IMR-90 (cell line): ENCODE data around the gene RBFOX2. TPM values are rescaled to one million over a fixed set of nuclear protein-coding genes. Genes with fewer than 3 reads are reported as not detected.

ENCODE experiments used
- ATAC-seq: fragments of 200-7000 bp; cut with Tn5 transposase; 2 replicates; pipeline ENCODE4 v1.9.1; 2020; ENCODE audit warnings: low read depth, mild to moderate bottlenecking, moderate library complexity
- BruUV-seq: library from RNA; stranded (reverse); fragments of 400-500 nt; replicated peaks from 2 replicates; lab custom pipeline; 2021; lab: Mats Ljungman, UMichigan
- CTCF ChIA-PET: fragments of 300-600 bp; formaldehyde crosslinking; extraction: SDS; loops from one replicate; lab custom pipeline; 2021; ENCODE audit warnings: antibody characterized with exemption; lab: Yijun Ruan, JAX
- POLR2A ChIA-PET: fragments of 300-600 bp; sonication (Branson Sonifier 250); formaldehyde crosslinking; loops from one replicate; lab custom pipeline; 2022; ENCODE audit warnings: antibody characterized with exemption; ENCODE audit not compliant: unreplicated experiment; lab: Charles Lee
- DNase-seq: peaks from one replicate; pipeline ENCODE4 v3.0.0; 2013
- H2AFZ ChIP-seq: replicated peaks from 2 replicates; pipeline ENCODE3; 2013; ENCODE audit warnings: low read length, mild to moderate bottlenecking; ENCODE audit not compliant: poor library complexity
- H2AK5ac ChIP-seq: 2 replicates; pipeline ENCODE4 v1.6.1; 2013; ENCODE audit warnings: low read depth, low read length, inconsistent platforms
- H2AK9ac ChIP-seq: replicated peaks from 2 replicates; pipeline ENCODE3; 2013; ENCODE audit warnings: mild to moderate bottlenecking, low read depth, low read length, moderate library complexity; ENCODE audit not compliant: poor library complexity
- H2BK120ac ChIP-seq: 2 replicates; pipeline ENCODE4 v1.6.1; 2013; ENCODE audit warnings: low read depth, low read length, inconsistent platforms
- H2BK15ac ChIP-seq: 3 replicates; pipeline ENCODE4 v1.6.1; 2013; ENCODE audit warnings: low read depth, low read length, inconsistent platforms
- H2BK20ac ChIP-seq: 2 replicates; pipeline ENCODE4 v1.6.1; 2013; ENCODE audit warnings: low read depth, mild to moderate bottlenecking, inconsistent platforms, low read length, moderate library complexity
- H2BK5ac ChIP-seq: 2 replicates; pipeline ENCODE4 v1.6.1; 2013; ENCODE audit warnings: mild to moderate bottlenecking, low read depth, low read length, inconsistent platforms; ENCODE audit not compliant: poor library complexity, severe bottlenecking
- H3K14ac ChIP-seq: replicated peaks from 2 replicates; pipeline ENCODE4 v1.6.1; 2013; ENCODE audit warnings: low read depth, low read length, inconsistent platforms
- H3K18ac ChIP-seq: 2 replicates; pipeline ENCODE4 v1.6.1; 2013; ENCODE audit warnings: low read depth, low read length, control low read depth
- H3K23ac ChIP-seq: 2 replicates; pipeline ENCODE4 v1.6.1; 2013; ENCODE audit warnings: low read depth, low read length, inconsistent platforms
- H3K27ac ChIP-seq: 2 replicates; pipeline ENCODE4 v1.5.1; 2013; ENCODE audit warnings: mild to moderate bottlenecking, control low read depth, low read length; ENCODE audit not compliant: insufficient read depth
- H3K27me3 ChIP-seq: 2 replicates; pipeline ENCODE4 v1.6.1; 2013; ENCODE audit warnings: low read length; ENCODE audit not compliant: control insufficient read depth, insufficient read depth
- H3K36me3 ChIP-seq: 2 replicates; pipeline ENCODE4 v1.6.1; 2013; ENCODE audit warnings: low read length, mixed read lengths; ENCODE audit not compliant: control insufficient read depth, insufficient read depth
- H3K4ac ChIP-seq: 2 replicates; pipeline ENCODE4 v1.6.1; 2013; ENCODE audit warnings: low read depth, low read length, inconsistent platforms
- H3K4me1 ChIP-seq: 2 replicates; pipeline ENCODE4 v1.6.1; 2013; ENCODE audit warnings: low read length, mixed read lengths; ENCODE audit not compliant: control insufficient read depth, insufficient read depth
- H3K4me2 ChIP-seq: 2 replicates; pipeline ENCODE4 v1.6.1; 2013; ENCODE audit warnings: low read depth, mild to moderate bottlenecking, control low read depth, low read length, moderate library complexity
- H3K4me3 ChIP-seq: 2 replicates; pipeline ENCODE4 v1.5.1; 2013; ENCODE audit warnings: low read depth, mild to moderate bottlenecking, control low read depth, low read length, moderate library complexity; ENCODE audit not compliant: insufficient read depth
- H3K56ac ChIP-seq: 2 replicates; pipeline ENCODE4 v1.6.1; 2013; ENCODE audit warnings: low read length, inconsistent platforms; ENCODE audit not compliant: insufficient read depth; ENCODE audit errors: extremely low read depth
- H3K79me1 ChIP-seq, 2 experiments: 2 replicates each; pipeline ENCODE4 v1.6.1; 2013; ENCODE audit warnings: low read length in 2 of 2, inconsistent platforms in 1 of 2, low read depth in 1 of 2
- H3K9ac ChIP-seq: 2 replicates; pipeline ENCODE4 v1.6.1; 2013; ENCODE audit warnings: low read depth, low read length, control low read depth
- H3K9me1 ChIP-seq: 2 replicates; pipeline ENCODE4 v1.6.1; 2013; ENCODE audit warnings: low read length, inconsistent platforms; ENCODE audit not compliant: insufficient read depth
- H3K9me3 ChIP-seq: 2 replicates; pipeline ENCODE4 v1.6.1; 2013; ENCODE audit warnings: low read length; ENCODE audit not compliant: control insufficient read depth, insufficient read depth
- H4K20me1 ChIP-seq: 2 replicates; pipeline ENCODE4 v1.6.1; 2013; ENCODE audit warnings: low read length, inconsistent platforms; ENCODE audit not compliant: insufficient read depth
- H4K5ac ChIP-seq: 2 replicates; pipeline ENCODE4 v1.6.1; 2013; ENCODE audit warnings: mild to moderate bottlenecking, low read depth, low read length, control low read depth
- H4K8ac ChIP-seq, 2 experiments: 2 replicates each; pipeline ENCODE4 v1.6.1; 2013; ENCODE audit warnings: low read depth in 2 of 2, low read length in 2 of 2, control low read depth in 1 of 2, inconsistent platforms in 1 of 2
- H4K91ac ChIP-seq: 2 replicates; pipeline ENCODE4 v1.6.1; 2013; ENCODE audit warnings: low read depth, low read length, inconsistent platforms; ENCODE audit not compliant: insufficient read depth
- BHLHE40 ChIP-seq: fragments of 150-350 bp; IDR thresholded peaks from 2 replicates; pipeline ENCODE4 v1.6.1; 2016; ENCODE audit warnings: mild to moderate bottlenecking, low read depth, low read length
- CHD1 ChIP-seq: IDR thresholded peaks from 2 replicates; pipeline ENCODE4 v1.6.1; 2012; ENCODE audit warnings: low read depth, low read length, improper control_type of control experiment
- CTCF ChIP-seq: conservative IDR thresholded peaks from 2 replicates; pipeline ENCODE4 v1.5.1; 2012; ENCODE audit warnings: mild to moderate bottlenecking, low read depth, low read length, improper control_type of control experiment
- ELK1 ChIP-seq: fragments of 150-350 bp; IDR thresholded peaks from 2 replicates; pipeline ENCODE4 v1.6.1; 2016; ENCODE audit warnings: low read depth, mild to moderate bottlenecking, low read length, moderate library complexity, borderline replicate concordance
- FOS ChIP-seq: fragments of 150-350 bp; IDR thresholded peaks from 2 replicates; pipeline ENCODE4 v1.6.1; 2016; ENCODE audit warnings: low read depth, low read length
- MAFK ChIP-seq: IDR thresholded peaks from 2 replicates; pipeline ENCODE4 v1.6.1; 2012; ENCODE audit warnings: low read depth, low read length, improper control_type of control experiment
- MXI1 ChIP-seq: IDR thresholded peaks from 2 replicates; pipeline ENCODE4 v1.6.1; 2012; ENCODE audit warnings: low read depth, mild to moderate bottlenecking, low read length, moderate library complexity, borderline replicate concordance
- POLR2A ChIP-seq: IDR thresholded peaks from 2 replicates; pipeline ENCODE4 v1.6.1; 2012; ENCODE audit warnings: mild to moderate bottlenecking, low read depth, low read length
- RAD21 ChIP-seq: IDR thresholded peaks from 2 replicates; pipeline ENCODE4 v1.6.1; 2012; ENCODE audit warnings: low read length, improper control_type of control experiment
- RCOR1 ChIP-seq: IDR thresholded peaks from 2 replicates; pipeline ENCODE4 v1.6.1; 2012; ENCODE audit warnings: mild to moderate bottlenecking, low read length, improper control_type of control experiment; ENCODE audit not compliant: insufficient replicate concordance
- RFX5 ChIP-seq: IDR thresholded peaks from 2 replicates; pipeline ENCODE4 v1.8.0; 2012; ENCODE audit warnings: low read depth, mild to moderate bottlenecking, low read length, moderate library complexity
- SMC3 ChIP-seq: fragments of 150-350 bp; IDR thresholded peaks from 2 replicates; pipeline ENCODE4 v1.6.1; 2016; ENCODE audit warnings: low read depth, mild to moderate bottlenecking, antibody characterized with exemption, low read length, moderate library complexity
- USF2 ChIP-seq: fragments of 150-350 bp; IDR thresholded peaks from 2 replicates; pipeline ENCODE4 v1.6.1; 2017; ENCODE audit warnings: mild to moderate bottlenecking, antibody characterized with exemption, low read length, low read depth
- WGBS, 2 experiments: methylation state at CpG; one replicate each; pipeline versions ENCODE4 v1.1.5 to v1.1.7; 2013; ENCODE audit warnings: missing lambda C conversion rate in 2 of 2; ENCODE audit not compliant: insufficient read length in 1 of 2; ENCODE audit errors: extremely low coverage in 2 of 2; 5-methylcytosine and 5-hydroxymethylcytosine counted together
- dilution Hi-C: fragments of 300-500 bp; cut with HindIII; formaldehyde crosslinking; loops from one replicate; pipeline ENCODE4 v1.14.3; 2018; ENCODE audit warnings: low sequenced_read_pairs; ENCODE audit not compliant: unreplicated experiment
- in situ Hi-C: fragments of 300-500 bp; cut with MboI; formaldehyde crosslinking; loops from 3 replicates; pipeline ENCODE4 v1.14.3; 2019; ENCODE audit warnings: low sequenced_read_pairs, inconsistent platforms, mixed read lengths
- intact Hi-C: fragments of 100-400 bp; cut with micrococcal nuclease; formaldehyde crosslinking; loops from 2 replicates; pipeline ENCODE4 v1.10.0; 2022
- polyA plus RNA-seq, 3 experiments: library from polyadenylated mRNA; depleted of rRNA; stranded (reverse); fragments of >200 nt; gene quantifications; 2 replicates each; pipeline ENCODE4 v1.2.3, GENCODE V29; 2012; ENCODE audit warnings: low replicate concordance in 1 of 3
- total RNA-seq: library from RNA; depleted of rRNA; stranded (reverse); fragments of >200 nt; gene quantifications from 2 replicates; pipeline ENCODE4 v1.2.3, GENCODE V29; 2012

The RBFOX2 gene
- total and polyA plus RNA-seq, 2 of the 4 experiments (the other 2 are of a cell fraction): 146 to 178 TPM

GRCh38 chr22:36065775-36066544 is 37.3 kb upstream of the RBFOX2 start:
- DNase-seq (peak; percentile 92), ATAC-seq (peak; percentile 94)
- Histone ChIP-seq H3K4ac (peak overlapping the region; percentile 99), H2BK120ac (peak overlapping the region; percentile 100), H3K14ac (peak overlapping the region; percentile 99), H3K27me3 (no peaks in the 10 kb centered on the region), H4K8ac (peak overlapping the region; percentile 86 to 99), H2BK5ac (peak overlapping the region; percentile 87), H3K4me3 (peak overlapping the region; percentile 52), H3K27ac (peak overlapping the region; percentile 64), H4K20me1 (no peaks in the 10 kb centered on the region), H2BK20ac (peak overlapping the region; percentile 100), H4K5ac (peak overlapping the region; percentile 87), H3K4me2 (peak overlapping the region; percentile 77), H3K56ac (peak overlapping the region; percentile 96), H3K4me1 (peaks cover 5% of the 10 kb centered on the region), H2BK15ac (peak overlapping the region; percentile 99), H3K23ac (peak overlapping the region; percentile 98), H3K9me1 (peaks cover 11% of the 10 kb centered on the region), H2AK5ac (peak overlapping the region; percentile 95), H2AK9ac (peak overlapping the region; percentile 95), H3K9ac (peak overlapping the region; percentile 80), H4K91ac (peak overlapping the region; percentile 97), H3K9me3 (no peaks in the 10 kb centered on the region), H3K18ac (peak overlapping the region; percentile 81), H3K79me1 (peaks cover 0 to 13% of the 10 kb centered on the region in 2 experiments; a peak in 2 of 4 replicates), H3K36me3 (no peaks in the 10 kb centered on the region), H2AFZ (peak overlapping the region; percentile 100)
- CTCF ChIA-PET: interaction anchor here (0.5 to 2.6 kb wide), 56 partner anchors 10 to 438 kb away, joined by 3 to 33 read pairs (median 4); partner anchors contain the start of gene RBFOX2
- 2% methylated on average over 17 of the region's 54 CpGs; no CpG with 5 or more reads in 1 of the 2 experiments for whole genome bisulfite sequencing, 2 experiments
- intact Hi-C loops (loop anchor here (1.0 to 2.0 kb wide), 4 partner anchors 37 to 439 kb away; partner anchors contain the start of gene RBFOX2), dilution Hi-C loops (no loop called here), in situ Hi-C loops (no loop called here)
- no TSS peak for BruUV-seq
- POLR2A ChIA-PET: interaction anchor here (0.6 to 0.9 kb wide), 6 partner anchors 9 to 119 kb away, joined by 3 to 8 read pairs (median 4); no protein-coding TSS in a partner anchor
- peak; percentile 96 for TF ChIP-seq USF2
- peak; percentile 63 for TF ChIP-seq SMC3
- TF ChIP-seq CTCF: peak; percentile 81
- TF ChIP-seq RCOR1: no peak
- no peak for TF ChIP-seq FOS
- TF ChIP-seq POLR2A: no peak
- TF ChIP-seq MXI1: peak; percentile 68; the same call in 1 of the 2 replicates
- TF ChIP-seq RAD21: peak; percentile 70
- no peak for TF ChIP-seq MAFK
- no peak for TF ChIP-seq RFX5
- peak; percentile 92 for TF ChIP-seq BHLHE40
- no peak for TF ChIP-seq CHD1
- no peak for TF ChIP-seq ELK1
